SK-N-SH (cell line): Measurements from ENCODE around the gene ATP2C1.

Experiments used
- FOXJ3 ChIP-seq: sonication (generic); formaldehyde crosslinking; IDR thresholded peaks from 2 replicates; pipeline ENCODE4 v1.5.1; 2020; ENCODE audit warnings: mild to moderate bottlenecking, missing genetic modification reagents
- GATA2 ChIP-seq: sonication (generic); formaldehyde crosslinking; IDR thresholded peaks from 2 replicates; pipeline ENCODE4 v1.5.0; 2020; ENCODE audit warnings: mild to moderate bottlenecking, missing genetic modification reagents
- JUND ChIP-seq: IDR thresholded peaks from 2 replicates; pipeline ENCODE4 v1.4.0; 2012
- NFIC ChIP-seq: IDR thresholded peaks from 2 replicates; pipeline ENCODE4 v1.4.0; 2012; ENCODE audit warnings: borderline replicate concordance
- POLR2AphosphoS5 ChIP-seq: IDR thresholded peaks from 2 replicates; pipeline ENCODE4 v1.6.1; 2012; ENCODE audit warnings: low read depth, low read length
- REST ChIP-seq: IDR thresholded peaks from 2 replicates; pipeline ENCODE4 v1.6.1; 2012; ENCODE audit warnings: mild to moderate bottlenecking, low read depth, low read length, moderate library complexity
- TCF12 ChIP-seq: IDR thresholded peaks from 2 replicates; pipeline ENCODE4 v1.4.0; 2012
- TF ChIP-seq, protein P1 (sequence below): fragments of 200-600 bp; sonication (generic); IDR thresholded peaks from 2 replicates; pipeline ENCODE4 v1.6.1; 2017; ENCODE audit warnings: antibody characterized with exemption, mild to moderate bottlenecking, moderate library complexity
- TF ChIP-seq, protein P2 (sequence below): IDR thresholded peaks from 2 replicates; pipeline ENCODE4 v1.4.0; 2012; ENCODE audit warnings: low read depth
- TF ChIP-seq, protein P3 (sequence below): IDR thresholded peaks from 2 replicates; pipeline ENCODE4 v1.4.0; 2012; ENCODE audit warnings: low read depth, borderline replicate concordance

DNA sequence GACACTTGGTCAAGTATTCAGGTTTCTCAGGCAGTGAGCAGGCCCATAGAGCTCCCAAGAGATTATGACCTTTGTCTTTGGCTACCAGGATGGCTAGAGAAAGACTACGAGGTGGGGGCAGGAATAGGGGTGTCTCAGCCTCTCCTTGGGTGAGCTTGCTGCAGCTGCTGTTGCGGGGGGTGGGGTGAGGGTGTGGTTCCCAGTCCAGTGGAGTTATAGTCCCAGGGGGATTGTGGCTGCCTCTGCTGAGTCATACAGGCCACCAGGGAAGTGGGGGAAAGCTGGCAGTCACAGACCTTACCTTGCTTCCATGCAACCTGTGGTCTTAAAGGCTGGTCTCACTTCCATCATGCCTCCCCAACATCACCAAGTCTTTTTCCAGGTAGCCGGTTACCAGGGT lies 31.7 kb downstream of the ATP2C1 start:
- no peak for TF ChIP-seq TCF12
- no peak for TF ChIP-seq POLR2AphosphoS5
- no peak for TF ChIP-seq REST
- TF ChIP-seq, protein P1, sequence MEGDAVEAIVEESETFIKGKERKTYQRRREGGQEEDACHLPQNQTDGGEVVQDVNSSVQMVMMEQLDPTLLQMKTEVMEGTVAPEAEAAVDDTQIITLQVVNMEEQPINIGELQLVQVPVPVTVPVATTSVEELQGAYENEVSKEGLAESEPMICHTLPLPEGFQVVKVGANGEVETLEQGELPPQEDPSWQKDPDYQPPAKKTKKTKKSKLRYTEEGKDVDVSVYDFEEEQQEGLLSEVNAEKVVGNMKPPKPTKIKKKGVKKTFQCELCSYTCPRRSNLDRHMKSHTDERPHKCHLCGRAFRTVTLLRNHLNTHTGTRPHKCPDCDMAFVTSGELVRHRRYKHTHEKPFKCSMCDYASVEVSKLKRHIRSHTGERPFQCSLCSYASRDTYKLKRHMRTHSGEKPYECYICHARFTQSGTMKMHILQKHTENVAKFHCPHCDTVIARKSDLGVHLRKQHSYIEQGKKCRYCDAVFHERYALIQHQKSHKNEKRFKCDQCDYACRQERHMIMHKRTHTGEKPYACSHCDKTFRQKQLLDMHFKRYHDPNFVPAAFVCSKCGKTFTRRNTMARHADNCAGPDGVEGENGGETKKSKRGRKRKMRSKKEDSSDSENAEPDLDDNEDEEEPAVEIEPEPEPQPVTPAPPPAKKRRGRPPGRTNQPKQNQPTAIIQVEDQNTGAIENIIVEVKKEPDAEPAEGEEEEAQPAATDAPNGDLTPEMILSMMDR: no peak
- no peak for TF ChIP-seq FOXJ3 (CRISPR knock-in tag)
- TF ChIP-seq, protein P2, sequence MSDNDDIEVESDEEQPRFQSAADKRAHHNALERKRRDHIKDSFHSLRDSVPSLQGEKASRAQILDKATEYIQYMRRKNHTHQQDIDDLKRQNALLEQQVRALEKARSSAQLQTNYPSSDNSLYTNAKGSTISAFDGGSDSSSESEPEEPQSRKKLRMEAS: no peak
- no peak for TF ChIP-seq JUND
- TF ChIP-seq NFIC: no peak
- TF ChIP-seq, protein P3, sequence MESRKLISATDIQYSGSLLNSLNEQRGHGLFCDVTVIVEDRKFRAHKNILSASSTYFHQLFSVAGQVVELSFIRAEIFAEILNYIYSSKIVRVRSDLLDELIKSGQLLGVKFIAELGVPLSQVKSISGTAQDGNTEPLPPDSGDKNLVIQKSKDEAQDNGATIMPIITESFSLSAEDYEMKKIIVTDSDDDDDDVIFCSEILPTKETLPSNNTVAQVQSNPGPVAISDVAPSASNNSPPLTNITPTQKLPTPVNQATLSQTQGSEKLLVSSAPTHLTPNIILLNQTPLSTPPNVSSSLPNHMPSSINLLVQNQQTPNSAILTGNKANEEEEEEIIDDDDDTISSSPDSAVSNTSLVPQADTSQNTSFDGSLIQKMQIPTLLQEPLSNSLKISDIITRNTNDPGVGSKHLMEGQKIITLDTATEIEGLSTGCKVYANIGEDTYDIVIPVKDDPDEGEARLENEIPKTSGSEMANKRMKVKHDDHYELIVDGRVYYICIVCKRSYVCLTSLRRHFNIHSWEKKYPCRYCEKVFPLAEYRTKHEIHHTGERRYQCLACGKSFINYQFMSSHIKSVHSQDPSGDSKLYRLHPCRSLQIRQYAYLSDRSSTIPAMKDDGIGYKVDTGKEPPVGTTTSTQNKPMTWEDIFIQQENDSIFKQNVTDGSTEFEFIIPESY: no peak
- no peak for TF ChIP-seq GATA2 (CRISPR knock-in tag)
